ENCODE results near the gene KCNJ16. TPM values are rescaled to one million over a fixed set of nuclear protein-coding genes. Genes with fewer than 3 reads are reported as not detected.

KCNJ16 gene
- total RNA-seq, 1 donor from 2014 or later, result not detected

- intact Hi-C loops (cut with micrococcal nuclease), result no loop called here
- DNase-seq (ENCODE audit: low spot score), result no peak
- Mint-ChIP-seq H3K27ac (no peak overlapping the region), H3K27me3 (ENCODE audit: insufficient read depth) (no peaks in the 10 kb centered on the region), H3K9me3 (no peaks in the 10 kb centered on the region), H3K4me3 (no peak overlapping the region), H3K36me3 (ENCODE audit: low read depth) (no peaks in the 10 kb centered on the region), H3K4me1 (ENCODE audit: low read depth) (peaks cover 5% of the 10 kb centered on the region)
These were observed 16.7 kb downstream of the KCNJ16 start for GRCh38 chr17:70091696-70092095.

GRCh38 chr17:70093163-70093562 lies 18.1 kb downstream of the KCNJ16 start:
- Mint-ChIP-seq H3K9me3 (no peaks in the 10 kb centered on the region), H3K27ac (no peak overlapping the region), H3K4me3 (no peak overlapping the region), H3K36me3 (ENCODE audit: low read depth) (no peaks in the 10 kb centered on the region), H3K4me1 (ENCODE audit: low read depth) (peaks cover 5% of the 10 kb centered on the region), H3K27me3 (ENCODE audit: insufficient read depth) (no peaks in the 10 kb centered on the region)
- DNase-seq (ENCODE audit: low spot score), result no peak
- intact Hi-C loops (cut with micrococcal nuclease), result no loop called here

GRCh38 chr17:70095455-70095854 lies 20.4 kb downstream of the KCNJ16 start:
- H3K27me3 Mint-ChIP-seq (ENCODE audit: insufficient read depth), result no peaks in the 10 kb centered on the region

GRCh38 chr17:70096861-70097260 lies 21.8 kb downstream of the KCNJ16 start:
- Mint-ChIP-seq H3K36me3 (ENCODE audit: low read depth) (no peaks in the 10 kb centered on the region), H3K4me3 (no peak overlapping the region), H3K9me3 (no peaks in the 10 kb centered on the region), H3K27me3 (ENCODE audit: insufficient read depth) (no peaks in the 10 kb centered on the region), H3K27ac (no peak overlapping the region), H3K4me1 (ENCODE audit: low read depth) (no peaks in the 10 kb centered on the region)
- intact Hi-C loops (cut with micrococcal nuclease), result no loop called here
- DNase-seq (ENCODE audit: low spot score), result no peak

More at GRCh38 chr17:70095455-70095854, 20.4 kb downstream of the KCNJ16 start:
- no peak overlapping the region for H3K4me3 Mint-ChIP-seq
- H3K4me1 Mint-ChIP-seq (ENCODE audit: low read depth), result peaks cover 5% of the 10 kb centered on the region
- no peak for DNase-seq (ENCODE audit: low spot score)
- H3K36me3 Mint-ChIP-seq (ENCODE audit: low read depth), result no peaks in the 10 kb centered on the region
- intact Hi-C loops (cut with micrococcal nuclease), result no loop called here
- no peak overlapping the region for H3K27ac Mint-ChIP-seq
- H3K9me3 Mint-ChIP-seq, result no peaks in the 10 kb centered on the region

- H3K27me3 Mint-ChIP-seq (ENCODE audit: insufficient read depth), result no peaks in the 10 kb centered on the region
- no peaks in the 10 kb centered on the region for H3K36me3 Mint-ChIP-seq (ENCODE audit: low read depth)
- H3K27ac Mint-ChIP-seq, result no peak overlapping the region
- H3K9me3 Mint-ChIP-seq, result no peaks in the 10 kb centered on the region
- intact Hi-C loops (cut with micrococcal nuclease), result no loop called here
- H3K4me1 Mint-ChIP-seq (ENCODE audit: low read depth), result no peaks in the 10 kb centered on the region
- no peak for DNase-seq (ENCODE audit: low spot score)
- H3K4me3 Mint-ChIP-seq, result no peak overlapping the region
These were observed 23.0 kb downstream of the KCNJ16 start for GRCh38 chr17:70098030-70098429.

GRCh38 chr17:70099294-70099693 lies 24.3 kb downstream of the KCNJ16 start:
- no peaks in the 10 kb centered on the region for H3K4me1 Mint-ChIP-seq (ENCODE audit: low read depth)
- no peak for DNase-seq (ENCODE audit: low spot score)

GRCh38 chr17:70099884-70100283 lies 24.9 kb downstream of the KCNJ16 start:
- Mint-ChIP-seq H3K4me3 (no peak overlapping the region), H3K9me3 (no peaks in the 10 kb centered on the region), H3K27ac (no peak overlapping the region), H3K36me3 (ENCODE audit: low read depth) (no peaks in the 10 kb centered on the region), H3K4me1 (ENCODE audit: low read depth) (no peaks in the 10 kb centered on the region), H3K27me3 (ENCODE audit: insufficient read depth) (no peaks in the 10 kb centered on the region)
- DNase-seq (ENCODE audit: low spot score), result no peak
- intact Hi-C loops (cut with micrococcal nuclease), result no loop called here

More at GRCh38 chr17:70099294-70099693, 24.3 kb downstream of the KCNJ16 start:
- Mint-ChIP-seq H3K4me3 (no peak overlapping the region), H3K27ac (no peak overlapping the region), H3K36me3 (ENCODE audit: low read depth) (no peaks in the 10 kb centered on the region), H3K9me3 (no peaks in the 10 kb centered on the region), H3K27me3 (ENCODE audit: insufficient read depth) (no peaks in the 10 kb centered on the region)
- intact Hi-C loops (cut with micrococcal nuclease), result no loop called here

- no peak for DNase-seq (ENCODE audit: low spot score)
- Mint-ChIP-seq H3K4me3 (no peak overlapping the region), H3K27ac (no peak overlapping the region), H3K4me1 (ENCODE audit: low read depth) (no peaks in the 10 kb centered on the region), H3K9me3 (no peaks in the 10 kb centered on the region), H3K36me3 (ENCODE audit: low read depth) (no peaks in the 10 kb centered on the region), H3K27me3 (ENCODE audit: insufficient read depth) (no peaks in the 10 kb centered on the region)
- intact Hi-C loops (cut with micrococcal nuclease), result no loop called here
These were observed 26.0 kb downstream of the KCNJ16 start for GRCh38 chr17:70100983-70101382.

GRCh38 chr17:70102531-70102930 lies 27.5 kb downstream of the KCNJ16 start:
- no peaks in the 10 kb centered on the region for H3K27me3 Mint-ChIP-seq (ENCODE audit: insufficient read depth)
- DNase-seq (ENCODE audit: low spot score), result no peak
- no peaks in the 10 kb centered on the region for H3K9me3 Mint-ChIP-seq
- H3K4me1 Mint-ChIP-seq (ENCODE audit: low read depth), result no peaks in the 10 kb centered on the region
- intact Hi-C loops (cut with micrococcal nuclease), result no loop called here
- H3K4me3 Mint-ChIP-seq, result no peak overlapping the region
- H3K27ac Mint-ChIP-seq, result no peak overlapping the region
- no peaks in the 10 kb centered on the region for H3K36me3 Mint-ChIP-seq (ENCODE audit: low read depth)

- no peak for DNase-seq (ENCODE audit: low spot score)
- Mint-ChIP-seq H3K27ac (no peak overlapping the region), H3K4me1 (ENCODE audit: low read depth) (no peaks in the 10 kb centered on the region), H3K27me3 (ENCODE audit: insufficient read depth) (no peaks in the 10 kb centered on the region), H3K36me3 (ENCODE audit: low read depth) (no peaks in the 10 kb centered on the region), H3K4me3 (no peak overlapping the region), H3K9me3 (no peaks in the 10 kb centered on the region)
- intact Hi-C loops (cut with micrococcal nuclease), result no loop called here
These were observed 29.9 kb downstream of the KCNJ16 start for GRCh38 chr17:70104791-70105523.

- Mint-ChIP-seq H3K9me3 (no peaks in the 10 kb centered on the region), H3K27ac (no peak overlapping the region), H3K36me3 (ENCODE audit: low read depth) (no peaks in the 10 kb centered on the region), H3K27me3 (ENCODE audit: insufficient read depth) (no peaks in the 10 kb centered on the region), H3K4me1 (ENCODE audit: low read depth) (no peaks in the 10 kb centered on the region), H3K4me3 (no peak overlapping the region)
- intact Hi-C loops (cut with micrococcal nuclease), result no loop called here
- no peak for DNase-seq (ENCODE audit: low spot score)
These were observed 30.6 kb downstream of the KCNJ16 start for GRCh38 chr17:70105641-70106040.

- Mint-ChIP-seq H3K27ac (no peak overlapping the region), H3K36me3 (ENCODE audit: low read depth) (no peaks in the 10 kb centered on the region), H3K9me3 (no peaks in the 10 kb centered on the region), H3K4me1 (ENCODE audit: low read depth) (no peaks in the 10 kb centered on the region), H3K4me3 (no peak overlapping the region), H3K27me3 (ENCODE audit: insufficient read depth) (no peaks in the 10 kb centered on the region)
- no peak for DNase-seq (ENCODE audit: low spot score)
- intact Hi-C loops (cut with micrococcal nuclease), result no loop called here
These were observed 31.5 kb downstream of the KCNJ16 start for GRCh38 chr17:70106551-70106950.

- Mint-ChIP-seq H3K4me3 (no peak overlapping the region), H3K4me1 (ENCODE audit: low read depth) (no peaks in the 10 kb centered on the region), H3K27ac (no peak overlapping the region), H3K36me3 (ENCODE audit: low read depth) (no peaks in the 10 kb centered on the region), H3K9me3 (no peaks in the 10 kb centered on the region), H3K27me3 (ENCODE audit: insufficient read depth) (no peaks in the 10 kb centered on the region)
- no peak for DNase-seq (ENCODE audit: low spot score)
- intact Hi-C loops (cut with micrococcal nuclease), result no loop called here
These were observed 32.4 kb downstream of the KCNJ16 start for GRCh38 chr17:70107441-70107840.
